ENCODE measurements around the gene SLC26A6.

The SLC26A6 gene

Small RNAs within 50 kb of the gene (small RNA-seq; reads per million reads assigned to genes)
- gene AC141002.1, result 0 reads per million in 2 experiments

Measured in SK-N-DZ (cell line).